ENCODE data around the gene TNXB. TPM values are rescaled to one million over a fixed set of nuclear protein-coding genes. Genes with fewer than 3 reads are reported as not detected.
"Not testable (repeated sequence)": the region's sequence is repeated elsewhere in the genome, so short reads cannot be mapped to it uniquely, and the experiment has no call there.

The TNXB gene
- total RNA-seq, 2 donors from 2014 or later = 4.0 to 9.3 TPM

- Histone ChIP-seq H3K4me3 (ENCODE audit: low read length) (no peak overlapping the region), H3K36me3 (ENCODE audit: control insufficient read depth, insufficient read depth, low read length) (no peaks in the 10 kb centered on the region), H3K27me3 (ENCODE audit: control insufficient read depth, insufficient read depth, low read length, poor library complexity, severe bottlenecking) (no peaks in the 10 kb centered on the region), H3K27ac (ENCODE audit: low read depth, low read length) (no peak overlapping the region), H3K9me3 (ENCODE audit: control insufficient read depth, low read length) (no peaks in the 10 kb centered on the region), H3K4me1 (ENCODE audit: control insufficient read depth, insufficient read depth, low read length) (no peaks in the 10 kb centered on the region), H3K9ac (ENCODE audit: extremely low read depth, low read length, poor library complexity, severe bottlenecking) (no peak overlapping the region)
- no peak for DNase-seq
- peaks cover 8% of the 10 kb centered on the region for H3K4me1 Mint-ChIP-seq
- 93 to 95% methylated on average over 12 to 24 of the region's 24 CpGs for WGBS, 2 experiments (ENCODE audit: insufficient coverage in 1 of 2, insufficient read length in 1 of 2)
- H3K27ac Mint-ChIP-seq = no peak overlapping the region
- no peaks in the 10 kb centered on the region for H3K36me3 Mint-ChIP-seq (ENCODE audit: low read depth)
- no peak for TF ChIP-seq CTCF (conservative IDR thresholded peaks at IDR 0.05)
- H3K9me3 Mint-ChIP-seq = no peaks in the 10 kb centered on the region
- no peak overlapping the region for H3K4me3 Mint-ChIP-seq
- peaks cover 1% of the 10 kb centered on the region for H3K27me3 Mint-ChIP-seq (ENCODE audit: insufficient read depth)
Observed at GRCh38 chr6:32069878-32070515, 39.1 kb downstream of the TNXB start.

DNA sequence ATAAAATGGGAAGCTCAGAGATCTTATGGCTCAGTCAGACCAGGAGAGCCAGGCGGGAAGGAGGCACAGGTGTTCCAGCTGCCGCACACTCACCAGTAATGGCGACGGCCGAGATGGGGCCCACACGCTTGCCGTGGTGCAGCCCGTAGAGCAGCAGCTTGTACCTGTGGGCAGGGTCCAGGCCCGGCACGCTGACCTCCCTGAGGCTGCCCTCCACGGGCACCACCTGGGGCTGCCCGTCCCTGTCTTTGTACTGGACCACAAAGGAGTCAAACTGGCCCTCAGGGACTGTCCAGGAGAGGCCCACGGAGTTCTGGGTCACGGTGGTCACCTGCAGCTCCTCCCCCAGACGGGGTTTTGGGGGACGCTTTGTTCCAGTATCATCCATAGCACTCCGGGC is 39.7 kb downstream of the TNXB start:
- no peak for DNase-seq
- H3K9ac ChIP-seq (ENCODE audit: extremely low read depth, low read length, poor library complexity, severe bottlenecking) = no peak overlapping the region
- no peak overlapping the region for H3K4me3 ChIP-seq (ENCODE audit: low read length)
- no peaks in the 10 kb centered on the region for H3K27me3 Mint-ChIP-seq (ENCODE audit: insufficient read depth)
- H3K9me3 ChIP-seq (ENCODE audit: control insufficient read depth, low read length) = no peaks in the 10 kb centered on the region
- 94% methylated on average over 17 of the region's 17 CpGs for WGBS, 2 experiments (ENCODE audit: insufficient coverage in 1 of 2, insufficient read length in 1 of 2)
- no peaks in the 10 kb centered on the region for H3K9me3 Mint-ChIP-seq
- no peaks in the 10 kb centered on the region for H3K36me3 ChIP-seq (ENCODE audit: control insufficient read depth, insufficient read depth, low read length)
- no peak overlapping the region for H3K27ac ChIP-seq (ENCODE audit: low read depth, low read length)
- H3K4me3 Mint-ChIP-seq = no peak overlapping the region
- H3K36me3 Mint-ChIP-seq (ENCODE audit: low read depth) = no peaks in the 10 kb centered on the region
- H3K27me3 ChIP-seq (ENCODE audit: control insufficient read depth, insufficient read depth, low read length, poor library complexity, severe bottlenecking) = no peaks in the 10 kb centered on the region
- TF ChIP-seq CTCF (conservative IDR thresholded peaks at IDR 0.05) = no peak
- no peak overlapping the region for H3K27ac Mint-ChIP-seq
- peaks cover 8% of the 10 kb centered on the region for H3K4me1 Mint-ChIP-seq
- H3K4me1 ChIP-seq (ENCODE audit: control insufficient read depth, insufficient read depth, low read length) = no peaks in the 10 kb centered on the region

DNA sequence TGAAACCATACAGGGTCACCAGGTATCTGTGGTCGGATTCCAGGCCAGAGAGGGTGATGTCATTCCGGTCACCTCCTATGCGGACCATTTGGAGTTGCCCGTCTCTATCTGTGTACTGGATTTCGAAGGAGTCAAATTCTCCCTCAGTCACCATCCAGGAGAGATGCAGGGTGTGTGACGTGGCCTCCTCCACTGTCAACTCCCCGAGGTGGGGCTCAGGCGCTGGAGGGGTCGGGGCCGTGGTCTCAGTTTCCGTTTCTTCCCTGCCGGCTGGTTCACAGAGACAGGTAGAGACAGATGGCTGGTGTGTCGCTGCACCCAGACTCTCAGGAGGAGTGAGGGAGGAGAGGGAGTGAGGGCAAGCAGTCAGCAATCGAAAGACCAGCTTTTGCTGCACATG is 40.3 kb downstream of the TNXB start:
- Histone ChIP-seq H3K4me3 (ENCODE audit: low read length) (no peak overlapping the region), H3K36me3 (ENCODE audit: control insufficient read depth, insufficient read depth, low read length) (no peaks in the 10 kb centered on the region), H3K9me3 (ENCODE audit: control insufficient read depth, low read length) (no peaks in the 10 kb centered on the region), H3K9ac (ENCODE audit: extremely low read depth, low read length, poor library complexity, severe bottlenecking) (no peak overlapping the region), H3K27ac (ENCODE audit: low read depth, low read length) (no peak overlapping the region), H3K27me3 (ENCODE audit: control insufficient read depth, insufficient read depth, low read length, poor library complexity, severe bottlenecking) (no peaks in the 10 kb centered on the region), H3K4me1 (ENCODE audit: control insufficient read depth, insufficient read depth, low read length) (no peaks in the 10 kb centered on the region)
- Mint-ChIP-seq H3K36me3 (ENCODE audit: low read depth) (no peaks in the 10 kb centered on the region), H3K4me1 (peaks cover 8% of the 10 kb centered on the region), H3K27ac (no peak overlapping the region), H3K4me3 (no peak overlapping the region), H3K9me3 (no peaks in the 10 kb centered on the region), H3K27me3 (ENCODE audit: insufficient read depth) (no peaks in the 10 kb centered on the region)
- no peak for TF ChIP-seq CTCF (conservative IDR thresholded peaks at IDR 0.05)
- no peak for DNase-seq
- 90 to 91% methylated on average over 7 to 14 of the region's 14 CpGs for WGBS, 2 experiments (ENCODE audit: insufficient coverage in 1 of 2, insufficient read length in 1 of 2)

DNA sequence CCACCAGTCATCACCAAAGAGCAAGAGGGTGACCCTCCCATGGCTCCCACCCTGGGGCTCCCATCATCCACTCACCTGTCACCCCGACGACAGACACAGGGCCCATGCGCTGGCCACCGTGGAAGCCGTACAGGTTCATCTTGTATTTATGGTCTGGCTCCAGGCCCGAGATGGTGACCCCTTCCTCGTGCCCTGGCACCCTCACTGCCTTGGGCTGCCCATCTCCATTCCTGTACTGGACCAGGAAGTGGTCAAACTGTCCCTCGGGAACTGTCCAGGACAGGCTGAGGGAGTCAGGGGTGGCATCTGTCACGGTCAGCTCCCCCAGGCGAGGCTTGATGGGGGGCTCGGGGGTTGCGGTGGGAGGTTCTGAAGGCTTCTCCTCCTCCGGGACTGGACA is 40.8 kb downstream of the TNXB start:
- DNase-seq; H3K27ac Mint-ChIP-seq; H3K27ac ChIP-seq (ENCODE audit: low read depth, low read length); H3K9ac ChIP-seq (ENCODE audit: extremely low read depth, low read length, poor library complexity, severe bottlenecking); H3K36me3 Mint-ChIP-seq (ENCODE audit: low read depth); H3K36me3 ChIP-seq (ENCODE audit: control insufficient read depth, insufficient read depth, low read length); H3K4me1 ChIP-seq (ENCODE audit: control insufficient read depth, insufficient read depth, low read length); H3K27me3 ChIP-seq (ENCODE audit: control insufficient read depth, insufficient read depth, low read length, poor library complexity, severe bottlenecking); H3K4me1 Mint-ChIP-seq; H3K4me3 ChIP-seq (ENCODE audit: low read length); H3K9me3 ChIP-seq (ENCODE audit: control insufficient read depth, low read length); H3K4me3 Mint-ChIP-seq; H3K9me3 Mint-ChIP-seq; H3K27me3 Mint-ChIP-seq (ENCODE audit: insufficient read depth): not testable (repeated sequence)
- WGBS, 2 experiments (ENCODE audit: insufficient coverage in 1 of 2, insufficient read length in 1 of 2) = 94 to 100% methylated on average over 3 to 13 of the region's 13 CpGs

DNA sequence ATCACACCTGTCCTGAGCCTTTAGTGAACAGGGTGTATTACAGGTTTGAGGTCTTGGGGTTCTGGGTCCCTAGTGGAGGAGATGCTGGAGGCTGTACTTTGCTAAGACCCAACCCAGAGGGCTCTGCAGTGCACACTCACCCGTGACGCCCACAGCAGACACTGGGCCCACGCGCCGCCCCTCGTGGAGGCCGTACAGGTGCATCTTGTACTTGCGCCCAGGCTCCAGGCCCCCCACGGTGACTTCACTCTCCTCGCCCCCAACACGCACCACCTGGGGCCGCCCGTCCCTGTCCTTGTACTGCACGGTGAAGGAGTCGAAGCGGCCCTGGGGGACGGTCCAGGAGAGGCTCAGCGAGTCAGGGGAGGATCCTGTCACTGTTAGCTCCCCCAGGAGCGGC is 41.6 kb downstream of the TNXB start:
- not testable (repeated sequence) for H3K4me1 Mint-ChIP-seq; H3K36me3 ChIP-seq (ENCODE audit: control insufficient read depth, insufficient read depth, low read length); H3K9me3 Mint-ChIP-seq; H3K36me3 Mint-ChIP-seq (ENCODE audit: low read depth); H3K4me1 ChIP-seq (ENCODE audit: control insufficient read depth, insufficient read depth, low read length); DNase-seq; H3K27ac Mint-ChIP-seq; H3K9ac ChIP-seq (ENCODE audit: extremely low read depth, low read length, poor library complexity, severe bottlenecking); H3K4me3 ChIP-seq (ENCODE audit: low read length); H3K27ac ChIP-seq (ENCODE audit: low read depth, low read length); H3K4me3 Mint-ChIP-seq; H3K27me3 ChIP-seq (ENCODE audit: control insufficient read depth, insufficient read depth, low read length, poor library complexity, severe bottlenecking); H3K27me3 Mint-ChIP-seq (ENCODE audit: insufficient read depth); H3K9me3 ChIP-seq (ENCODE audit: control insufficient read depth, low read length)
- 96 to 100% methylated on average over 3 to 18 of the region's 19 CpGs for WGBS, 2 experiments (ENCODE audit: insufficient coverage in 1 of 2, insufficient read length in 1 of 2)

All from endodermal cell (in vitro differentiated cells).